ENCODE measurements around the gene CNNM1.

DNA sequence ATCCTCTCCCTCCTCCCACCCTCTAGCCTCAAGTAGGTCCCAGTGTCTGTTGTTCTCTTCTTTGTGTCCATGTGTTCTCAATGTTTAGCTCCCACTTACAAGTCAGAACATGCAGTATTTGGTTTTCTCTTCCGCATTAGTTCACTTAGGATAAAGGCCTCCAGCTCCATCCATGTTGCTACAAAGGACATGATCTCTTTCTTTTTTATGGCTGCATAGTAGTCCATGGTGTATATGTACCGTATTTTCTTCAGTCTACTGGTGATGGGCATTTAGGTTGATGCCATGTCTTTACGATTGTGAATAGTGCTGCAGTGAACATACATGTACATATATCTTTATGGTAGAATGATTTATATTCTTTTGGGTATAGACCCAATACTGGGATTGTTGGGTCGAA lies 102.9 kb downstream of the CNNM1 start:
- TF ChIP-seq, protein P1, sequence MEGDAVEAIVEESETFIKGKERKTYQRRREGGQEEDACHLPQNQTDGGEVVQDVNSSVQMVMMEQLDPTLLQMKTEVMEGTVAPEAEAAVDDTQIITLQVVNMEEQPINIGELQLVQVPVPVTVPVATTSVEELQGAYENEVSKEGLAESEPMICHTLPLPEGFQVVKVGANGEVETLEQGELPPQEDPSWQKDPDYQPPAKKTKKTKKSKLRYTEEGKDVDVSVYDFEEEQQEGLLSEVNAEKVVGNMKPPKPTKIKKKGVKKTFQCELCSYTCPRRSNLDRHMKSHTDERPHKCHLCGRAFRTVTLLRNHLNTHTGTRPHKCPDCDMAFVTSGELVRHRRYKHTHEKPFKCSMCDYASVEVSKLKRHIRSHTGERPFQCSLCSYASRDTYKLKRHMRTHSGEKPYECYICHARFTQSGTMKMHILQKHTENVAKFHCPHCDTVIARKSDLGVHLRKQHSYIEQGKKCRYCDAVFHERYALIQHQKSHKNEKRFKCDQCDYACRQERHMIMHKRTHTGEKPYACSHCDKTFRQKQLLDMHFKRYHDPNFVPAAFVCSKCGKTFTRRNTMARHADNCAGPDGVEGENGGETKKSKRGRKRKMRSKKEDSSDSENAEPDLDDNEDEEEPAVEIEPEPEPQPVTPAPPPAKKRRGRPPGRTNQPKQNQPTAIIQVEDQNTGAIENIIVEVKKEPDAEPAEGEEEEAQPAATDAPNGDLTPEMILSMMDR (conservative IDR thresholded peaks at IDR 0.05 in 1 of 2, IDR thresholded peaks at IDR 0.05 in 1 of 2; ENCODE audit: extremely low read depth in 1 of 2, insufficient read depth in 1 of 2, low read depth in 1 of 2, low read length in 2 of 2), result no peak
- no peak for TF ChIP-seq EZH2 (IDR thresholded peaks at IDR 0.05; ENCODE audit: borderline replicate concordance, low read length)
